Measurements from ENCODE around the gene COTL1. TPM values are rescaled to one million over a fixed set of nuclear protein-coding genes. Genes with fewer than 3 reads are reported as not detected.
"Not testable (repeated sequence)": the region's sequence is repeated elsewhere in the genome, so short reads cannot be mapped to it uniquely, and the experiment has no call there.

The COTL1 gene
- polyA plus RNA-seq, 4 donors: 65.9 to 144 (median 141) TPM

GRCh38 chr16:84535408-84535807 is 82.5 kb downstream of the COTL1 start:
- DNase-seq (ENCODE audit: low read depth in 4 of 4, low spot score in 3 of 4): no peak

- no peak for DNase-seq (ENCODE audit: low read depth in 4 of 4, low spot score in 3 of 4)
These were observed 83.1 kb downstream of the COTL1 start for GRCh38 chr16:84534815-84535214.

- no peak for DNase-seq (ENCODE audit: low read depth in 4 of 4, low spot score in 3 of 4)
These were observed 84.9 kb downstream of the COTL1 start for GRCh38 chr16:84532855-84533486.

GRCh38 chr16:84532291-84532724 is 85.6 kb downstream of the COTL1 start:
- no peak for DNase-seq (ENCODE audit: low read depth in 4 of 4, low spot score in 3 of 4)

GRCh38 chr16:84531671-84532111 is 86.2 kb downstream of the COTL1 start:
- DNase-seq (ENCODE audit: low read depth in 4 of 4, low spot score in 3 of 4): no peak

GRCh38 chr16:84530590-84530989 is 87.3 kb downstream of the COTL1 start:
- DNase-seq (ENCODE audit: low read depth in 4 of 4, low spot score in 3 of 4): no peak

GRCh38 chr16:84529607-84530006 is 88.3 kb downstream of the COTL1 start:
- no peak for DNase-seq (ENCODE audit: low read depth in 4 of 4, low spot score in 3 of 4)

GRCh38 chr16:84528322-84528721 is 89.6 kb downstream of the COTL1 start:
- no peak for DNase-seq (ENCODE audit: low read depth in 4 of 4, low spot score in 3 of 4)

GRCh38 chr16:84527532-84528269 is 90.2 kb downstream of the COTL1 start:
- no peak for DNase-seq (ENCODE audit: low read depth in 4 of 4, low spot score in 3 of 4)

- no peak for DNase-seq (ENCODE audit: low read depth in 4 of 4, low spot score in 3 of 4)
These were observed 90.9 kb downstream of the COTL1 start for GRCh38 chr16:84526794-84527531.

GRCh38 chr16:84524941-84525581 is 92.8 kb downstream of the COTL1 start:
- DNase-seq (ENCODE audit: low read depth in 4 of 4, low spot score in 3 of 4): not testable (repeated sequence)

GRCh38 chr16:84524346-84524920 is 93.4 kb downstream of the COTL1 start:
- DNase-seq (ENCODE audit: low read depth in 4 of 4, low spot score in 3 of 4): no peak

- DNase-seq (ENCODE audit: low read depth in 4 of 4, low spot score in 3 of 4): no peak
These were observed 96.4 kb downstream of the COTL1 start for GRCh38 chr16:84521497-84521770.

GRCh38 chr16:84520725-84521496 is 97.0 kb downstream of the COTL1 start:
- no peak for DNase-seq (ENCODE audit: low read depth in 4 of 4, low spot score in 3 of 4)

GRCh38 chr16:84519855-84520254 is 98.0 kb downstream of the COTL1 start:
- DNase-seq (ENCODE audit: low read depth in 4 of 4, low spot score in 3 of 4): no peak

GRCh38 chr16:84518804-84519341 is 99.0 kb downstream of the COTL1 start:
- no peak for DNase-seq (ENCODE audit: low read depth in 4 of 4, low spot score in 3 of 4)

GRCh38 chr16:84518220-84518619 is 99.7 kb downstream of the COTL1 start:
- DNase-seq (ENCODE audit: low read depth in 4 of 4, low spot score in 3 of 4): not testable (repeated sequence)

GRCh38 chr16:84517366-84517765 is 100.5 kb downstream of the COTL1 start:
- no peak for DNase-seq (ENCODE audit: low read depth in 4 of 4, low spot score in 3 of 4)
